Fibroblast of skin of back (primary cell): ENCODE measurements around the gene LIPN.

Experiments used
- DNase-seq: peaks from one replicate; pipeline ENCODE4 v3.0.0-alpha.2; 2013

Gene LIPN

GRCh38 chr10:88828310-88828709 is 68.5 kb downstream of the LIPN start:
- no peak for DNase-seq
